Smooth muscle cell (in vitro differentiated cells): ENCODE measurements around the gene ZIC2. TPM values are rescaled to one million over a fixed set of nuclear protein-coding genes. Genes with fewer than 3 reads are reported as not detected.

Experiments
- DNase-seq: peaks from one replicate; lab custom pipeline; 2025; ENCODE audit not compliant: unreplicated experiment; lab: John Stamatoyannopoulos, UW
- H2AFZ ChIP-seq: fragments of 200-600 bp; sonication (generic); 2 replicates; pipeline ENCODE4 v1.6.0; 2016; ENCODE audit warnings: antibody characterized with exemption, low read depth, mild to moderate bottlenecking
- H3F3A ChIP-seq: fragments of 200-600 bp; sonication (generic); 2 replicates; pipeline ENCODE4 v1.6.0; 2017; ENCODE audit warnings: antibody characterized with exemption, low read depth
- H3K27ac ChIP-seq: fragments of 200-600 bp; sonication (generic); 2 replicates; pipeline ENCODE4 v1.5.1; 2016; ENCODE audit warnings: low read depth, mild to moderate bottlenecking
- H3K27me3 ChIP-seq: fragments of 200-600 bp; sonication (generic); 2 replicates; pipeline ENCODE4 v1.6.1; 2016; ENCODE audit warnings: low read depth, mild to moderate bottlenecking
- H3K36me3 ChIP-seq: fragments of 200-600 bp; sonication (generic); 2 replicates; pipeline ENCODE4 v1.5.1; 2016; ENCODE audit warnings: low read depth
- H3K4me1 ChIP-seq: fragments of 200-600 bp; sonication (generic); 2 replicates; pipeline ENCODE4 v1.5.1; 2016; ENCODE audit warnings: low read depth
- H3K4me2 ChIP-seq: fragments of 200-600 bp; sonication (generic); 2 replicates; pipeline ENCODE4 v1.6.0; 2016; ENCODE audit warnings: mild to moderate bottlenecking
- H3K4me3 ChIP-seq: fragments of 200-600 bp; sonication (generic); 2 replicates; pipeline ENCODE4 v1.5.1; 2016; ENCODE audit warnings: mild to moderate bottlenecking
- H3K79me2 ChIP-seq: fragments of 200-600 bp; sonication (generic); 2 replicates; pipeline ENCODE4 v1.6.0; 2016; ENCODE audit warnings: low read depth, mild to moderate bottlenecking
- H3K9ac ChIP-seq: fragments of 200-600 bp; sonication (generic); 2 replicates; pipeline ENCODE4 v1.6.0; 2016; ENCODE audit warnings: low read depth
- H3K9me3 ChIP-seq: fragments of 200-600 bp; sonication (generic); replicated peaks from 2 replicates; pipeline ENCODE4 v1.5.1; 2016; ENCODE audit warnings: low read depth
- H4K20me1 ChIP-seq: fragments of 200-600 bp; sonication (generic); 2 replicates; pipeline ENCODE4 v1.6.0; 2016; ENCODE audit warnings: low read depth
- CTCF ChIP-seq: fragments of 200-600 bp; sonication (generic); IDR thresholded peaks from 2 replicates; pipeline ENCODE4 v1.5.1; 2017; ENCODE audit warnings: borderline replicate concordance, mild to moderate bottlenecking, antibody characterized with exemption; ENCODE audit not compliant: insufficient read depth, poor library complexity, severe bottlenecking
- WGBS: methylation state at CpG from one replicate; pipeline ENCODE4 v1.1.7; 2016; ENCODE audit warnings: low lambda C conversion rate; 5-methylcytosine and 5-hydroxymethylcytosine counted together
- polyA plus RNA-seq: library from polyadenylated mRNA; unstranded; fragments of >200 nt; fragmentation: Nextera tagmentation; extraction: Ambion mirVana; gene quantifications from 2 replicates; pipeline ENCODE4 v1.2.1, GENCODE V29; 2016
- total RNA-seq: library from RNA; depleted of rRNA; stranded (reverse); fragments of >200 nt; gene quantifications from 2 replicates; pipeline ENCODE4 v1.2.3, GENCODE V29; 2014

Gene ZIC2
- total and polyA plus RNA-seq, 2 experiments from 2014 or later: not detected

- peaks cover 100% of the 10 kb centered on the region for H3K27me3 ChIP-seq
- peaks cover 7% of the 10 kb centered on the region for H4K20me1 ChIP-seq
- TF ChIP-seq CTCF: no peak
- H3K79me2 ChIP-seq: no peaks in the 10 kb centered on the region
- no peak for DNase-seq
- WGBS: 2% methylated on average over 3 of the region's 3 CpGs
- no peak overlapping the region for H3K9ac ChIP-seq
- no peaks in the 10 kb centered on the region for H3K36me3 ChIP-seq
- H3F3A ChIP-seq: no peaks in the 10 kb centered on the region
- no peak overlapping the region for H2AFZ ChIP-seq
- H3K27ac ChIP-seq: no peak overlapping the region
- H3K4me1 ChIP-seq: peaks cover 41% of the 10 kb centered on the region
- H3K4me3 ChIP-seq: no peak overlapping the region
- H3K4me2 ChIP-seq: no peak overlapping the region
- no peaks in the 10 kb centered on the region for H3K9me3 ChIP-seq
These were observed 11.4 kb downstream of the ZIC2 start for GRCh38 chr13:99992949-99993351.

- Histone ChIP-seq H3K79me2 (no peaks in the 10 kb centered on the region), H3K9ac (no peak overlapping the region), H3K27me3 (peaks cover 100% of the 10 kb centered on the region), H4K20me1 (peaks cover 7% of the 10 kb centered on the region), H3K9me3 (no peaks in the 10 kb centered on the region), H2AFZ (no peak overlapping the region), H3K36me3 (no peaks in the 10 kb centered on the region), H3K4me3 (no peak overlapping the region), H3F3A (no peaks in the 10 kb centered on the region), H3K27ac (no peak overlapping the region), H3K4me1 (peaks cover 31% of the 10 kb centered on the region), H3K4me2 (no peak overlapping the region)
- WGBS: 18% methylated on average over 9 of the region's 9 CpGs
- no peak for TF ChIP-seq CTCF
- no peak for DNase-seq
These were observed 12.4 kb downstream of the ZIC2 start for GRCh38 chr13:99993660-99994637.

- H3K4me1 ChIP-seq: peaks cover 26% of the 10 kb centered on the region
- H3K9me3 ChIP-seq: no peaks in the 10 kb centered on the region
- peaks cover 100% of the 10 kb centered on the region for H3K27me3 ChIP-seq
- H3K36me3 ChIP-seq: no peaks in the 10 kb centered on the region
- H2AFZ ChIP-seq: no peak overlapping the region
- no peak overlapping the region for H3K9ac ChIP-seq
- H3K79me2 ChIP-seq: no peaks in the 10 kb centered on the region
- no peak overlapping the region for H3K27ac ChIP-seq
- DNase-seq: no peak
- no peak for TF ChIP-seq CTCF
- no peaks in the 10 kb centered on the region for H3F3A ChIP-seq
- H3K4me2 ChIP-seq: no peak overlapping the region
- WGBS: 54% methylated on average over 1 of the region's 1 CpG
- peaks cover 7% of the 10 kb centered on the region for H4K20me1 ChIP-seq
- H3K4me3 ChIP-seq: no peak overlapping the region
These were observed 13.0 kb downstream of the ZIC2 start for GRCh38 chr13:99994638-99995020.

- peaks cover 7% of the 10 kb centered on the region for H4K20me1 ChIP-seq
These were observed 13.6 kb downstream of the ZIC2 start for GRCh38 chr13:99995104-99995588.

More at GRCh38 chr13:99995104-99995588, 13.6 kb downstream of the ZIC2 start:
- Histone ChIP-seq H3K36me3 (no peaks in the 10 kb centered on the region), H3K79me2 (no peaks in the 10 kb centered on the region), H3K4me1 (peaks cover 26% of the 10 kb centered on the region), H3K9me3 (no peaks in the 10 kb centered on the region), H2AFZ (no peak overlapping the region), H3K4me2 (no peak overlapping the region), H3K4me3 (no peak overlapping the region), H3K9ac (no peak overlapping the region), H3K27me3 (peaks cover 99% of the 10 kb centered on the region), H3K27ac (no peak overlapping the region), H3F3A (no peaks in the 10 kb centered on the region)
- no peak for TF ChIP-seq CTCF
- DNase-seq: no peak
- 40% methylated on average over 3 of the region's 3 CpGs for WGBS
